ENCODE measurements around the gene CARMIL1. TPM values are rescaled to one million over a fixed set of nuclear protein-coding genes. Genes with fewer than 3 reads are reported as not detected.

The CARMIL1 gene
- polyA plus RNA-seq, 1 of the 3 experiments (the other 2 are of a cell fraction) = 1.7 TPM

- H3F3A ChIP-seq (replicated peaks; ENCODE audit: insufficient read depth) = no peaks in the 10 kb centered on the region
- no peaks in the 10 kb centered on the region for H3K36me3 ChIP-seq (replicated peaks in 1 of 2; ENCODE audit: control insufficient read depth in 1 of 2, insufficient read depth in 2 of 2, low read length in 1 of 2)
- ChIA-PET CTCF (interaction anchor here (1.3 to 8.6 kb wide), 5 partner anchors 13 to 265 kb away, joined by 3 to 151 read pairs (median 10); partner anchors contain the start of gene CARMIL1), POLR2A (no interaction called here)
- H3K9ac ChIP-seq = no peak overlapping the region
- 92% methylated on average over 3 of the region's 3 CpGs for WGBS (ENCODE audit: low lambda C conversion rate)
- no peaks in the 10 kb centered on the region for H3K79me2 ChIP-seq (ENCODE audit: insufficient read depth)
- H3K27ac ChIP-seq (ENCODE audit: low read depth in 2 of 2, low read length in 1 of 2) = no peak overlapping the region
- H3K9me2 ChIP-seq = no peaks in the 10 kb centered on the region
- no peaks in the 10 kb centered on the region for H4K20me1 ChIP-seq (ENCODE audit: insufficient read depth)
- no peak overlapping the region for H3K4me3 ChIP-seq (ENCODE audit: low read depth in 2 of 2, low read length in 1 of 2)
- no peaks in the 10 kb centered on the region for H3K9me3 ChIP-seq
- no peak for DNase-seq
- no peak overlapping the region for H2AFZ ChIP-seq (ENCODE audit: low read depth)
- peaks cover 0 to 11% of the 10 kb centered on the region in 2 experiments; a peak in 2 of 4 replicates for H3K4me1 ChIP-seq (ENCODE audit: control insufficient read depth in 1 of 2, insufficient read depth in 2 of 2, low read depth in 1 of 2, low read length in 1 of 2)
- H3K4me2 ChIP-seq = no peak overlapping the region
- no peaks in the 10 kb centered on the region for H3K27me3 ChIP-seq (ENCODE audit: insufficient read depth)
- TF ChIP-seq EP300 (IDR thresholded peaks at IDR 0.05; ENCODE audit: borderline replicate concordance in 1 of 2, low read depth in 1 of 2, low read length in 1 of 2) (no peak), FOXM1 (IDR thresholded peaks at IDR 0.05; ENCODE audit: low read depth) (no peak), TEAD4 (IDR thresholded peaks at IDR 0.05; ENCODE audit: borderline replicate concordance, insufficient read depth) (no peak), GABPA (IDR thresholded peaks at IDR 0.05; ENCODE audit: low read depth) (no peak), NFIC (IDR thresholded peaks at IDR 0.05; ENCODE audit: borderline replicate concordance) (no peak), ELF1 (IDR thresholded peaks at IDR 0.05) (no peak), USF2 (IDR thresholded peaks at IDR 0.05; ENCODE audit: borderline replicate concordance, low read depth, low read length) (no peak), GATA2 (CRISPR knock-in tag; IDR thresholded peaks at IDR 0.05) (no peak), RCOR1 (IDR thresholded peaks at IDR 0.05; ENCODE audit: low read length) (no peak), CHD2 (IDR thresholded peaks at IDR 0.05; ENCODE audit: low read length, partially characterized antibody) (no peak), RXRA (IDR thresholded peaks at IDR 0.05; ENCODE audit: borderline replicate concordance, low read depth) (no peak), MEF2A (IDR thresholded peaks at IDR 0.05; ENCODE audit: borderline replicate concordance, low read depth) (no peak)
These were observed 209.0 kb downstream of the CARMIL1 start for GRCh38 chr6:25488156-25488555.

- no peak overlapping the region for H3K4me2 ChIP-seq
- H3F3A ChIP-seq (replicated peaks; ENCODE audit: insufficient read depth) = no peaks in the 10 kb centered on the region
- no peak overlapping the region for H3K27ac ChIP-seq (ENCODE audit: low read depth in 2 of 2, low read length in 1 of 2)
- TF ChIP-seq CHD2 (IDR thresholded peaks at IDR 0.05; ENCODE audit: low read length, partially characterized antibody) (no peak), RAD21 (IDR thresholded peaks at IDR 0.05; ENCODE audit: low read length) (no peak), YY1 (IDR thresholded peaks at IDR 0.05; ENCODE audit: low read depth) (peak; percentile 36; the same call in 1 of the 2 replicates), FOSL2 (IDR thresholded peaks at IDR 0.05; ENCODE audit: borderline replicate concordance, low read depth) (no peak), JUND (IDR thresholded peaks at IDR 0.05) (no peak)
- no peaks in the 10 kb centered on the region for H4K20me1 ChIP-seq (ENCODE audit: insufficient read depth)
- ChIA-PET POLR2A (interaction anchor here (0.5 to 2.9 kb wide), 3 partner anchors 211 to 333 kb away, joined by 3 to 12 read pairs (median 5); partner anchors contain the start of gene CARMIL1), CTCF (interaction anchor here (0.6 to 8.6 kb wide), 50 partner anchors 9 to 503 kb away, joined by 3 to 151 read pairs (median 4); partner anchors contain the start of gene CARMIL1)
- H3K9ac ChIP-seq = no peak overlapping the region
- H3K36me3 ChIP-seq (replicated peaks in 1 of 2; ENCODE audit: control insufficient read depth in 1 of 2, insufficient read depth in 2 of 2, low read length in 1 of 2) = no peaks in the 10 kb centered on the region
- H3K9me2 ChIP-seq = no peaks in the 10 kb centered on the region
- DNase-seq = no peak
- H3K9me3 ChIP-seq = no peaks in the 10 kb centered on the region
- 77% methylated on average over 3 of the region's 3 CpGs for WGBS (ENCODE audit: low lambda C conversion rate)
- H3K4me1 ChIP-seq (ENCODE audit: control insufficient read depth in 1 of 2, insufficient read depth in 2 of 2, low read depth in 1 of 2, low read length in 1 of 2) = peaks cover 0 to 11% of the 10 kb centered on the region in 2 experiments; a peak in 2 of 4 replicates
- H3K27me3 ChIP-seq (ENCODE audit: insufficient read depth) = no peaks in the 10 kb centered on the region
- H3K4me3 ChIP-seq (ENCODE audit: low read depth in 2 of 2, low read length in 1 of 2) = no peak overlapping the region
- H2AFZ ChIP-seq (ENCODE audit: low read depth) = peak overlapping the region; percentile 7; the same call in 1 of the 2 replicates
- no peaks in the 10 kb centered on the region for H3K79me2 ChIP-seq (ENCODE audit: insufficient read depth)
These were observed 210.2 kb downstream of the CARMIL1 start for GRCh38 chr6:25489399-25489798.
